Sigmoid colon (tissue), 4 donors: Measurements from ENCODE around the gene GJB3.

Experiments used
- EP300 ChIP-seq, 4 donors: sonication (generic); formaldehyde crosslinking; IDR thresholded peaks; one replicate each; pipeline ENCODE4 v1.6.1; 2017; ENCODE audit warnings: antibody characterized with exemption in 4 of 4
- POLR2AphosphoS5 ChIP-seq, 4 donors: sonication (generic); formaldehyde crosslinking; IDR thresholded peaks; one replicate each; pipeline ENCODE4 v1.6.1; 2017; ENCODE audit warnings: antibody characterized with exemption in 4 of 4
- TF ChIP-seq, protein P1 (sequence below), 4 experiments: fragments of 450-650 bp in 3 of 4; fragments of 200-600 bp in 1 of 4; IDR thresholded peaks; one replicate each; pipeline ENCODE4 v1.5.1; 2016 to 2019; ENCODE audit warnings: antibody characterized with exemption in 4 of 4, mild to moderate bottlenecking in 3 of 4, moderate library complexity in 2 of 4

DNA sequence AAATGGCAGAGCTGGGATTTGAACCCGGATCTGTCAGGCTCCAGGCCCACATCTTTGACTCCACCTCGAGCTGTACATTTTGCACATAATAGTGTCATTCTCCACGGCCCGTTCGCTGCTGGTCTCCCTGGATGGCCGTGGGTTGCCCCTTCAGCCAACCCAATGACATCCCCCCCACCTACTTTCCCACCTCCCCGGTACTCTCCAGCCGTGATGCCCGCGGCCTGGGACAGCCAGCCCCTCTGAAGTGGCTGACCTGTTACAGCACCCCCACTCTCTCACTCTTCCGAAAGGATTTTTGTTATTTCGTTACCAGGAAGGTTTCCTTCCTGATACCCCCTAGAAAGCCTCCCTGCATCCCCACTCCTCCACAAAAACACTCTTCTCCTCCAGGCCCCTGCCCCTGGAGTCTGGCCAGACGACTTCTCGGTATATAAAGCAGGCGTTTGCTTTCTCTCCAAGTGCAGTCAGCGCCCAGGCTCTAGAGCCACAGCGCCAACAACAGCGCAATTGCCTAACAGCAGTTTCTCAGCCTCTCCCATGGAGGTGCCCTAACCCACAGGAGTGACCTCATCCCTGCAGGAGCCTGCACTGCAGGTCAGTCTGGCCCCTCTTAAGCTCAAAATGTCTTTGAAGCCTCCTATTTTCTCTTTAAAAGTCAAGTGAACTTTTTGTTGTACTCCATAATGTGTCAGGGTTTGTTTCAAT lies 40.7 kb upstream of the GJB3 start:
- TF ChIP-seq, protein P1, sequence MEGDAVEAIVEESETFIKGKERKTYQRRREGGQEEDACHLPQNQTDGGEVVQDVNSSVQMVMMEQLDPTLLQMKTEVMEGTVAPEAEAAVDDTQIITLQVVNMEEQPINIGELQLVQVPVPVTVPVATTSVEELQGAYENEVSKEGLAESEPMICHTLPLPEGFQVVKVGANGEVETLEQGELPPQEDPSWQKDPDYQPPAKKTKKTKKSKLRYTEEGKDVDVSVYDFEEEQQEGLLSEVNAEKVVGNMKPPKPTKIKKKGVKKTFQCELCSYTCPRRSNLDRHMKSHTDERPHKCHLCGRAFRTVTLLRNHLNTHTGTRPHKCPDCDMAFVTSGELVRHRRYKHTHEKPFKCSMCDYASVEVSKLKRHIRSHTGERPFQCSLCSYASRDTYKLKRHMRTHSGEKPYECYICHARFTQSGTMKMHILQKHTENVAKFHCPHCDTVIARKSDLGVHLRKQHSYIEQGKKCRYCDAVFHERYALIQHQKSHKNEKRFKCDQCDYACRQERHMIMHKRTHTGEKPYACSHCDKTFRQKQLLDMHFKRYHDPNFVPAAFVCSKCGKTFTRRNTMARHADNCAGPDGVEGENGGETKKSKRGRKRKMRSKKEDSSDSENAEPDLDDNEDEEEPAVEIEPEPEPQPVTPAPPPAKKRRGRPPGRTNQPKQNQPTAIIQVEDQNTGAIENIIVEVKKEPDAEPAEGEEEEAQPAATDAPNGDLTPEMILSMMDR (IDR thresholded peaks at IDR 0.05) = no peak
- TF ChIP-seq EP300 (IDR thresholded peaks at IDR 0.05) = no peak
- TF ChIP-seq POLR2AphosphoS5 (IDR thresholded peaks at IDR 0.05) = no peak
